ENCODE data around the gene FOXJ2.

The FOXJ2 gene

DNA sequence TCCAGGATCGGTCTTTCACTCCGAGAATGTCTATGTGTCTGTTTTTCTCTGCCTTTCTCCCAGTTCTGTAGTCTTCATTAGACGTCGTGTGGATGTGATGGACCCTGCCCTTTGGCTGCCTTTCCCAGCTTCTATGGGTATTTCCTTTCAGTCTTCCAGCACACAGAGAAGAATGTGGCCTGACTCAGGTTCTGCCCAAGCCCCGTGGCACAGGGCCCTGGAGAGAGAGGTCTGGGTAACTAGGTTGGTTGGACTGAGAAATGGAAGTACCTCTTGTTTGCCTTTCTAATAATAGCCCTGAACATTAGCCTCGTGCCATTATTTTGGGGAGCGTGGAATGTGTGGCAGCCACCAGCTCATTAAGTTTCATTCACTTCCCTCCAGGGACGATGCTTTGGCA is 3.8 kb downstream of the FOXJ2 start:
- in situ Hi-C loops (cut with MboI; ENCODE audit: low sequenced_read_pairs) = no loop called here
- Histone ChIP-seq H3K27me3 (ENCODE audit: low read depth) (no peaks in the 10 kb centered on the region), H3K36me3 (replicated peaks) (peaks cover 6% of the 10 kb centered on the region), H3K4me3 (no peak overlapping the region), H3K4me1 (peaks cover 17% of the 10 kb centered on the region), H3K9me3 (no peaks in the 10 kb centered on the region)
- DNase-seq (ENCODE audit: low spot score in 2 of 2) = no peak

DNA sequence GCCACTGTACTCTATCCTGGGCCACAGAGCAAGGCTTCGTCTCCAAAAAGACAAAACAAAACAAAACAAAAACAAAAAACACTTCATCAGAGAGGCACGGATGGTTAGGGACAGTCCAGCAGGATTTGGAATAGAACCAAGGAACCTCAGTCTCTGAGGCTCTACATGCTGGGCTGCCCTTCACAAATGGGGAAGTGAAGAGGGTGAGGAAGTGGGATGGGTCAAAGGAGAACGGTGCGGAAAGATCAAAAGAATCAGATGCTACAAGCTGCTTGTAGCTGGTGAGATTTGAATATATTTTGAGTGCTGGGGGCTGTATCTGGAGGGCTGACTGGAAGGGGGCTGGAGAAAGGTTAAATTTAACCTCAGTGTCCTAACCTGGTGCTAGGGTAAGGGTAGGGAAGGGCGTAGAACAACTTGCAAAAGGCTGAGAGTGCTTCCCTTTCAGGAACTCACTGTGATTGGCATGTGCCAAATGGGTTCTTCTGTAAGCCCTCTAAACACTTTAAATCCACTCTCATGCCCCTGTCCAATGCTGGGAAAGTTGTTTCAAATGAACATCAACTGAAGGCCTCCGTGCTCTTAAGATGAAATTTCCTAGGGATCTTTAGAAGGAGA is 4.6 kb downstream of the FOXJ2 start:
- H3K4me3 ChIP-seq = no peak overlapping the region
- in situ Hi-C loops (cut with MboI; ENCODE audit: low sequenced_read_pairs) = no loop called here
- DNase-seq (ENCODE audit: low spot score in 2 of 2) = no peak
- H3K36me3 ChIP-seq (replicated peaks) = peaks cover 8% of the 10 kb centered on the region
- H3K9me3 ChIP-seq = no peaks in the 10 kb centered on the region
- peaks cover 15% of the 10 kb centered on the region for H3K4me1 ChIP-seq
- H3K27me3 ChIP-seq (ENCODE audit: low read depth) = no peaks in the 10 kb centered on the region

DNA sequence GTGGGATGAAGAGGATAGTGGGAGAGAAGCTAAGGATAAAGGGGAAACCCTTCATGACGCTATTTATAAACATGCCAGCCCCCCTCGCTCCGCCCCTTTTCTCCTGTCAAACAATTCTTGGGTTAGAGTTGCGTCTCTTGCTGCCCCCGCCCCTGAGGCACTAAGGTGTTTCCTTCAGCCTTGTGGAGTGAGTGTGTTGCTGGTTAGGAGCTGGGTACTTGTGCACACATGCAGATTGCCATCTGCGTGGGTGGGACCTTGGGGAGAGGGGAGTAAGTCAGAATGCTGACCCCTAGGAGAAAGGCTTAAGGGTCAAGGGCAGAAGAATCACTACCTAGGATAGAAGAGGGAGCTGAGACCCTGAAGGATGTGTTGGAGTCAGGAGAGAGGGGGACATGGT is 5.4 kb downstream of the FOXJ2 start:
- H3K27me3 ChIP-seq (ENCODE audit: low read depth) = no peaks in the 10 kb centered on the region
- H3K4me3 ChIP-seq = no peak overlapping the region
- in situ Hi-C loops (cut with MboI; ENCODE audit: low sequenced_read_pairs) = no loop called here
- peaks cover 15% of the 10 kb centered on the region for H3K4me1 ChIP-seq
- peaks cover 12% of the 10 kb centered on the region for H3K36me3 ChIP-seq (replicated peaks)
- no peak for DNase-seq (ENCODE audit: low spot score in 2 of 2)
- H3K9me3 ChIP-seq = no peaks in the 10 kb centered on the region

DNA sequence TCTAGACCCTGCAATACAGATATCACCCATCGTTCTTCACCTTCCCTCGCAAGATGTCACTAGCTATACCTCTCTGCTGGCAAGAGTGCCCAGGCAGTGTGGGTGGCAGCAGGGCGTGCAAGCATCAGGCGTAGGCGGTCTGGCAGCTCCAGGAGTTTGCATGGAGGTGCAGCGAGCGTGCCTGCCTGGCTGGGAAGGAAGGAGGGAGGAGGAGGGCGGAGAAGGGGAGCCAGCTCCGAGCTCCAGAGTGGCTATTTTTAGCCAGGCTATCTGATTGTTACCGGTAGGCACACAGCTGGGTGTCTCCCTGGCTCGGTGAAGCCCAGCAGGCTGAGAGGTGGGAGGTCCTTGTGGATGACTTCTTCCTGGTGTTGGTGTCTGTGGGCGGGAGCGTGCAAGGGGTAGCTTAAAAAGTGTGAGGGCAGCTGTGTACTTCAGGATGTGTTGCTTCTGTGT is 6.2 kb downstream of the FOXJ2 start:
- Histone ChIP-seq H3K27me3 (ENCODE audit: low read depth) (no peaks in the 10 kb centered on the region), H3K4me1 (peaks cover 12% of the 10 kb centered on the region), H3K36me3 (replicated peaks) (peaks cover 17% of the 10 kb centered on the region), H3K4me3 (no peak overlapping the region), H3K9me3 (no peaks in the 10 kb centered on the region)
- DNase-seq (ENCODE audit: low spot score in 2 of 2) = peak in 1 of 2 experiments; percentile 38
- in situ Hi-C loops (cut with MboI; ENCODE audit: low sequenced_read_pairs) = no loop called here

DNA sequence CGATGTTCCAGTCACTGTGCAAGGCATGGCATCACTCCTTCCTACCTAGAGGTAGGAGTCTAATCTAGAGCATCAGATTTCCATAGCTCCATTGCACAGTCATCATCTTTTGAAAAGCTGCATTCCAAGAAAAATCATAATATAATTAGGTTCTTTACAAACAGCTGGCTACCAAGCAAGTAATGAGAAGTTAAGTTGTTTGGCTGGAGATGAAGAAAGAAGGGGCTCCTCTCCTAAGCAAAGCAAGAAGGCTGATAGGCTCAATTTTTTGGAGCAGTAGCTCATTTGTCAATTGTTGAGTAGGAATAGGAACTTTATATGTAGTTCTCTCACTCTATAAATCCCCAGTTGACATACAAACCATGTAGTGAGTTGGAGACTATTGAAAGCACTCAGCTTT is 8.3 kb downstream of the FOXJ2 start:
- Histone ChIP-seq H3K36me3 (replicated peaks) (peaks cover 29% of the 10 kb centered on the region), H3K4me3 (no peak overlapping the region), H3K27me3 (ENCODE audit: low read depth) (no peaks in the 10 kb centered on the region), H3K4me1 (no peaks in the 10 kb centered on the region), H3K9me3 (no peaks in the 10 kb centered on the region)
- DNase-seq (ENCODE audit: low spot score in 2 of 2) = no peak
- in situ Hi-C loops (cut with MboI; ENCODE audit: low sequenced_read_pairs) = no loop called here

DNA sequence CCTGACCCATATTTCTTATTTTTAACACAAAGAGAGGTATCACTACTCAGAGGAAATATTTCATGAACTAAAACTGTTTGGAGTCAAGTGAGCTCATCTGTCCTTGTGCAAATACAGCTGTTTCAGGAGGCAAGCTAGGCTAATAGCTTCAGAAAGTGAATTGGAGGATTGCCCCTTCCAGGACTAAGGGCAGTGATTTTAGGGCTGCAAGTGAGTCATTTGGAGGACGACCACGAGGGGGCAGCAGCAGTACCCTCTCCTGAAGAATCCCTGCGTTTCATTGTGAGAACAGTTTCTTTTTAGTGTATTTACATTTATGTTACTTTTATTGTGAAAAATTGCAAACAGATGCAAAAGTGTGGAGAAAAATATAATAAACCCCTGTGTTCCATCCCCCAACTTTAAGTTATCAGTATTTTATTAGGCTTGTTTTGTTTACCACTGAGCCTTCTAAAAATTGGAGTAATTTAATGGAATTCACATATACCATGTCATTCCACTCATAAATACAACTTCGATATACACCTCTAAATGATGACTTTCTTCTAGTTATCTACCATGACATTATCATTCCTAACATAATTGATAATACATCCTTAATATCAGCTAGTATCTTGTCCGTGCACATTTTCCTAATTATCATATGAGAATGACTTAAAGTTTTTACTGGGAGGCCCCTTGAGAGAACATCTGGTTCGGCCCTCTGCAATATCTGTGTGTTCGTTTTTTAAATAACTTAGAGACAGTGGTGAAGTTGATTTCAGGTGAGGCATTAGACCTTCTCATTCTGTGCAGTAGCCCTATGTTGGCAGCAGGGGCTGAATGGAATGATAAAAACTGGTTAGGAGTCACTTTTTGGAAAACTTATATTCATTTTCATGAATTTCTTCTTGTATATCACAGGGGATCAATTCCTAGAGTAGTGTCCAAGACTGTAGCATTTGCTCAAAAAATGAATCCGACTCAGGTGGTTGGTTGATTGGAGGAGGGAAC is 13.7 kb downstream of the FOXJ2 start:
- peak; percentile 67 to 87 for DNase-seq (ENCODE audit: low spot score in 2 of 2)
- Histone ChIP-seq H3K9me3 (no peaks in the 10 kb centered on the region), H3K36me3 (replicated peaks) (peaks cover 46% of the 10 kb centered on the region), H3K4me1 (no peaks in the 10 kb centered on the region), H3K27me3 (ENCODE audit: low read depth) (no peaks in the 10 kb centered on the region), H3K4me3 (no peak overlapping the region)
- in situ Hi-C loops (cut with MboI; ENCODE audit: low sequenced_read_pairs) = no loop called here

DNA sequence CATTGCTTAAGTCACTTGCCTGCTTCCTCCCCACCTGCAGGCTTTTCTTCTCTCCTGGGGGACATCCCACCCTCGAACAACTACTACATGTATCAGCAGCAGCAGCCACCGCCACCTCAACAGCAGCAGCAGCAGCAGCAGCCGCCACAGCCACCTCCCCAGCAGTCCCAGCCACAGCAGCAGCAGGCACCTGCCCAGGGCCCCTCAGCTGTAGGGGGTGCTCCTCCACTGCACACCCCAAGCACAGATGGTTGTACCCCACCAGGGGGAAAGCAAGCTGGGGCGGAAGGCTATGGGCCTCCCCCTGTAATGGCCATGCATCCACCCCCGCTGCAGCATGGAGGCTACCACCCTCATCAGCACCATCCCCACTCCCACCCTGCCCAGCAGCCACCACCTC is 15.3 kb downstream of the FOXJ2 start:
- in situ Hi-C loops (cut with MboI; ENCODE audit: low sequenced_read_pairs) = no loop called here
- no peak for DNase-seq (ENCODE audit: low spot score in 2 of 2)
- H3K36me3 ChIP-seq (replicated peaks) = peaks cover 53% of the 10 kb centered on the region
- H3K4me3 ChIP-seq = no peak overlapping the region
- H3K27me3 ChIP-seq (ENCODE audit: low read depth) = no peaks in the 10 kb centered on the region
- no peaks in the 10 kb centered on the region for H3K9me3 ChIP-seq
- H3K4me1 ChIP-seq = no peaks in the 10 kb centered on the region

DNA sequence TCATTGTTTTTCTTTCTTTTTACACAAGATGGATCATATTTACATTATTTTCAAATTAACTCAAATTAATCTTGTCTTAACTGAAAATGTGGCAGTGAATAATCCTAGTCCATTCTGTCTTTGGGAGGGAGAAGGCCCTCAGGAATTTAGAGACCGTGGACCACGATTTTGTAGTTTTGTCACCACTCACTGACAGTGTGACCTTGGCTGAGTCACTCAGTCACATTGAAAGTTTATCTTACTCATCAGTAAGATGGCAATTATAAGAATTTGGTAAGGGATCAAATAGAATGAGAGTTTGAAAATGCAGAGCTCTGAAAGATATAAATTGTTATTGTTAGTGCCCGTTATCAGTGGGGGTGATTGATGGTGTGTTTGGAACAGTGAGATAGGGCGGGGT is 16.4 kb downstream of the FOXJ2 start:
- H3K4me3 ChIP-seq = no peak overlapping the region
- H3K4me1 ChIP-seq = no peaks in the 10 kb centered on the region
- no peaks in the 10 kb centered on the region for H3K27me3 ChIP-seq (ENCODE audit: low read depth)
- no peak for DNase-seq (ENCODE audit: low spot score in 2 of 2)
- H3K9me3 ChIP-seq = no peaks in the 10 kb centered on the region
- in situ Hi-C loops (cut with MboI; ENCODE audit: low sequenced_read_pairs) = no loop called here
- H3K36me3 ChIP-seq (replicated peaks) = peaks cover 54% of the 10 kb centered on the region

DNA sequence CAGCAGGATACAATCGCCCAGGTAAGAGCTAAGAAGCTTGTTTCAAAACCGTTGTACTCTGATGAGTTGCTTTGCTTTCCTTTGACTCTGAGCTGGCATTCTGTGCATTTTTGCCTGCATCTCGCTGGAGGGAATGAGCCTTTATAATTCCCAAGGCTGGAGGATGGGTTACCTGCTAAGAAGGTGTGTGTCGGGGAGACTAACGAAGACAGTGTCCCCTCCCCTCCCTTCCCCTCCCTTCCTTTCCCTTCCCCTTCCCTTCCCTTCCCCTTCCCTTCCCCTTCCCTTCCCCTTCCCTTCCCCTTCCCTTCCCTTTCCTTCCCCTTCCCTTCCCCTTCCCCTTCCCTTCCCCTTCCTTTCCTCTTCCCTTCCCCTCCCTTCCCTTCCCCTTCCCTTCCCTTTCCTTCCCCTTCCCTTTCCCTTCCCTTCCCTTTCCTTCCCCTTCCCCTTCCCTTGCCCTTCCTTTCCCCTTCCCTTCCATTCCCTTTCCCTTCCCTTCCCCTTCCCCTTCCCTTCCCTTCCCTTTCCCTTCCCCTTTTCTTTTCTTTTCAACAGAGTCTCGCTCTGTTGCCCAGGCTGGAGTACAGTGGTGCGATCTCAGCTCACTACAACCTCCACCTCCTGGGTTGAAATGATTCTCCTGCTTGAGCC is 18.2 kb downstream of the FOXJ2 start:
- in situ Hi-C loops (cut with MboI; ENCODE audit: low sequenced_read_pairs) = no loop called here
- Histone ChIP-seq H3K4me1 (no peaks in the 10 kb centered on the region), H3K36me3 (replicated peaks) (peaks cover 49% of the 10 kb centered on the region), H3K9me3 (no peaks in the 10 kb centered on the region), H3K27me3 (ENCODE audit: low read depth) (no peaks in the 10 kb centered on the region), H3K4me3 (no peak overlapping the region)
- DNase-seq (ENCODE audit: low spot score in 2 of 2) = no peak

DNA sequence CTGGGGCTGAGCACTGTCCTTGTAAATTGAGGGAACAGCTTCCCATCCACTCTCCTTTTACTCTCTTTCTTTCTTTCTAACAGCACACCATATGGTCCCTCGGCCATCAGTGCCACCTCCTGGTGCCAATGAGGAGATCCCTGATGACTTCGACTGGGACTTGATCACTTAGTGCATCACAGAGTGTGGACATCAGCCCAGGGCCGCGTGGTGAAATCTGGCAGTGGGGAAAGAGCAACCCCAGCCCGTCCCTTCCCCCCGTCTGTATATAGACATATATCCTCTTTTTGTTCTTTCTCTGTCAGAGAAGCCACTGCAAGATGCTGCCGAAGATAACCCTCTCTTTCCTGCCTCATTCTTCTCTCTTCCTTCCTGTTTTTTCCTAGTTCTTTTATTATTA is 20.2 kb downstream of the FOXJ2 start:
- peaks cover 44% of the 10 kb centered on the region for H3K36me3 ChIP-seq (replicated peaks)

DNA sequence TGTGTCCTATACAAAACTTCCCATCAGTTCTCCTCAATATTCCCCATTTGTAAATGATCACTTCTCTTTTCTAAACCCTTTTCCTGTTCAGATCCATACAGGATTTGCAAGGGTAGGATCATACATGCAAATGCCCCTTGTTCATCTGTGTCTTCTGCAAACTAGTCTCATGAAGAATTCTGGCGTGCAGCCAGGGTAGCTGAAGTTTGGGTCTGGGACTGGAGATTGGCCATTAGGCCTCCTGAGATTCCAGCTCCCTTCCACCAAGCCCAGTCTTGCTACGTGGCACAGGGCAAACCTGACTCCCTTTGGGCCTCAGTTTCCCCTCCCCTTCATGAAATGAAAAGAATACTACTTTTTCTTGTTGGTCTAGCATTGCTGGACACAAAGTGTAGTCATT is 22.3 kb downstream of the FOXJ2 start:
- Histone ChIP-seq H3K36me3 (replicated peaks) (peaks cover 27% of the 10 kb centered on the region), H3K9me3 (no peaks in the 10 kb centered on the region), H3K4me1 (no peaks in the 10 kb centered on the region), H3K4me3 (no peak overlapping the region), H3K27me3 (ENCODE audit: low read depth) (no peaks in the 10 kb centered on the region)
- no peak for DNase-seq (ENCODE audit: low spot score in 2 of 2)
- in situ Hi-C loops (cut with MboI; ENCODE audit: low sequenced_read_pairs) = no loop called here

More for the DNA sequence above, 20.2 kb downstream of the FOXJ2 start:
- Histone ChIP-seq H3K4me3 (no peak overlapping the region), H3K27me3 (ENCODE audit: low read depth) (no peaks in the 10 kb centered on the region), H3K9me3 (no peaks in the 10 kb centered on the region), H3K4me1 (no peaks in the 10 kb centered on the region)
- DNase-seq (ENCODE audit: low spot score in 2 of 2) = no peak
- in situ Hi-C loops (cut with MboI; ENCODE audit: low sequenced_read_pairs) = no loop called here

DNA sequence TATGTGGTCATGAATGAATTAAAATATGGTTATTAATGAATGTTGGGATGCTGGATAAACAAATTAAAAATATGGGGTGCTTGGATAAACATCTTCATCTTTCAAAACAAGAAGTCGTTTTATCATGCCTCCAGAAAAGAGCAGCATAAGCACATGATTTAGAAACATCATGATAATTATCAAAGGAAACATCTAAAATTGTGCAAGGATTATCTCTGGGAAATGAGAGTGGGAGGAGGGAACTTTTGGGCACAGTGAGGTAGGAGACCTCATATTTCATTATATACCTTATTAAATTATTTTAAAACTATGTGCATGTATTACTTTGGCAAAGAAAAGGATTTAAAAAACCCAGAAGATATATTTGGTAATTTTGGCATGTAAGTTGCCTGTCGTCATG is 24.8 kb downstream of the FOXJ2 start:
- in situ Hi-C loops (cut with MboI; ENCODE audit: low sequenced_read_pairs) = no loop called here

DNA sequence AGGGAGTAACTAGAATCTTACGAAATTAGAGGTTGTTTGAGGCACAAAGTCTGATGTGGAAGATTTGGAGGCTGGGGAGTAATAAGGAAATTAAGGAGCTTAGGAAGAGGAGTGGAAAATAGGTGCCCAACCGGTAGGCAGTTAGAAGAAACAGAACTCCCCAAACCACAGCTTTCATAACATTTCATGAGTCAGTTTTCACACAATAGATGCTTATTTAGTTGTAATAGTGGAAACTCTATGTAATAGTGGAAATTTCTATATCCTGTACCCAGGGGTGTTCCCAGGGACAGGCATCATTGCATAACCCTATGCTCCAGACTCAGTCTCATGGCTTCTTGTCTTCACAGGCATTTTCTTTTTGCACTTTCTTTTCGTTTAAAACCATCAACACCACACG is 25.3 kb downstream of the FOXJ2 start:
- in situ Hi-C loops (cut with MboI; ENCODE audit: low sequenced_read_pairs) = no loop called here
- DNase-seq (ENCODE audit: low spot score in 2 of 2) = no peak
- H3K4me1 ChIP-seq = no peaks in the 10 kb centered on the region
- H3K4me3 ChIP-seq = no peak overlapping the region
- no peaks in the 10 kb centered on the region for H3K9me3 ChIP-seq
- no peaks in the 10 kb centered on the region for H3K27me3 ChIP-seq (ENCODE audit: low read depth)
- peaks cover 12% of the 10 kb centered on the region; the same call in 1 of the 2 replicates for H3K36me3 ChIP-seq (replicated peaks)

More for the DNA sequence above, 24.8 kb downstream of the FOXJ2 start:
- no peak for DNase-seq (ENCODE audit: low spot score in 2 of 2)
- Histone ChIP-seq H3K36me3 (replicated peaks) (peaks cover 18% of the 10 kb centered on the region; the same call in 1 of the 2 replicates), H3K27me3 (ENCODE audit: low read depth) (no peaks in the 10 kb centered on the region), H3K4me1 (no peaks in the 10 kb centered on the region), H3K4me3 (no peak overlapping the region), H3K9me3 (no peaks in the 10 kb centered on the region)

DNA sequence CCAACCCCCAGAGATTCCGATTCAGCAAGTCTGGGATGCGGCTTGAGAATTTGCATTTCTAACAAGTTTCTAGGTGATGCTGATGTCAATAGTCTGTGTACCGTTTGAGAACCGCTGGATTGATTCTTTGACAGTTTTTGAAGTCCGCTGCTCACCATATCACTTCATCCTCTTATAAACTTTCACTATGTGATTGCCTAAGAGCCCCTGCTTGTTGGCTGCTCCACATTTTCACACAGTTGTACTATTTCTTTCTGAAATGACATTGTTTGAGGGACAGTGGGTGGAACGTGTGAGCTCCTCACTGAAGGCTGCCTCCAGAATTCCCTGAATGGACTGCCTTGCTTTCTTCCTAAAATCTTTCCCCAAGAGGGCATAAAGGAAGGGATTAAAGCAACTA is 26.0 kb downstream of the FOXJ2 start:
- Histone ChIP-seq H3K9me3 (no peaks in the 10 kb centered on the region), H3K4me1 (no peaks in the 10 kb centered on the region), H3K36me3 (replicated peaks) (peaks cover 6% of the 10 kb centered on the region; the same call in 1 of the 2 replicates), H3K27me3 (ENCODE audit: low read depth) (no peaks in the 10 kb centered on the region), H3K4me3 (no peak overlapping the region)
- DNase-seq (ENCODE audit: low spot score in 2 of 2) = no peak
- in situ Hi-C loops (cut with MboI; ENCODE audit: low sequenced_read_pairs) = no loop called here
